IPS-NIHi11 (cell line): ENCODE data around the gene TRIM41.
"Not testable (repeated sequence)": the region's sequence is repeated elsewhere in the genome, so short reads cannot be mapped to it uniquely, and the experiment has no call there.

Source experiments
- DNase-seq: peaks from one replicate; pipeline ENCODE4 v3.0.0; 2012; ENCODE audit warnings: mixed read lengths, low spot score

The TRIM41 gene

DNA sequence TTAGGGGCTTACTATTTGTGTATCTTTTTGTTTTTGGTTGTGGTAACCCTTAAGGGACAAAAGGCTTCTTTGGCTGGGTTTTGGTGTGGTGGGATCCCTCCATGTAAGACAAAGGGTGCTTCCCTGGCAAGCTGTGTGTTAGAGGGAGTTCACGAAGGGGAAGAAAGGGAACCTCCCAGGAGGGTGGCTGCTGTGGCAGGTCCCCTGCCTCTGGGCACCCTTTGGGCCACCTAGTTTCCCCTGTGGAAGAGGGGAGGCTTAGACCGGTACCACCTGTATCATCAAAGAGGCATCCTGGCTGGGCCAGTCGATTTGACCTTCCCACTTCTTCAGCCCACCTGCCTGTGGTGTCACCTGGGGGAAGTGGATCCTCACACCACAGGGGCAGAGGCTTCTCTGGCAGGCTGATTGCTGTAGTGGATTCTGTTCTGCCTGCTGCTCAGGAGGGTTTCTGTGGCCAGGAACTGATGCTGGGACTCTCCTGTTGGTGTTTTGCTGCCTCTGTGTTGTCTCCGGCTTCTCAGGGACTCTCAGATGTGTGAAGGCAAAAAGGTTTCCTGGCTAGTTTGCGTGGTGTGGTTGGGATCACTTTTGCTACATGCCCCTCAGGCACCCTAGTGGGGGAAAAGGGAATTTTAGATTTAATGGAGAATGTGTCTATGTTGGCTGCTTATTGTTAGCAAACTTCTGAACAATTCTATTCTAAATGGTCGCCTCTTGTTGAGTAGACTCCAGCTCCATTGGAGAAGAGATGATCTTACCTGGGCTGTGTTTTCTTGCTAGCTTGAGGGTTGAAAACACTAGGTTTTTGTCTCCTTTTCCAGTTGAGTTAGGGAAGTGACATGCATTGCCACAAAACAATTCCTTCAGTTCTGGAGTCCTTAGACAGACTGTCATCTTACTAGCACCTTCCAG is 61.0 kb downstream of the TRIM41 start:
- DNase-seq, result not testable (repeated sequence)
